ENCODE results near the gene BLVRB. TPM values are rescaled to one million over a fixed set of nuclear protein-coding genes. Genes with fewer than 3 reads are reported as not detected.
A peak's percentile ranks its signal among the peaks of the same experiment; 100 is the strongest.

BLVRB gene
- total and polyA plus RNA-seq, 9 of the 15 experiments (the other 6 are each of a cell fraction or from before 2014, with no cell fraction given): 81.1 to 749 (median 331) TPM

GRCh38 chr19:40403262-40403984 lies 62.1 kb downstream of the BLVRB start (continued):
- TF ChIP-seq, protein P1, sequence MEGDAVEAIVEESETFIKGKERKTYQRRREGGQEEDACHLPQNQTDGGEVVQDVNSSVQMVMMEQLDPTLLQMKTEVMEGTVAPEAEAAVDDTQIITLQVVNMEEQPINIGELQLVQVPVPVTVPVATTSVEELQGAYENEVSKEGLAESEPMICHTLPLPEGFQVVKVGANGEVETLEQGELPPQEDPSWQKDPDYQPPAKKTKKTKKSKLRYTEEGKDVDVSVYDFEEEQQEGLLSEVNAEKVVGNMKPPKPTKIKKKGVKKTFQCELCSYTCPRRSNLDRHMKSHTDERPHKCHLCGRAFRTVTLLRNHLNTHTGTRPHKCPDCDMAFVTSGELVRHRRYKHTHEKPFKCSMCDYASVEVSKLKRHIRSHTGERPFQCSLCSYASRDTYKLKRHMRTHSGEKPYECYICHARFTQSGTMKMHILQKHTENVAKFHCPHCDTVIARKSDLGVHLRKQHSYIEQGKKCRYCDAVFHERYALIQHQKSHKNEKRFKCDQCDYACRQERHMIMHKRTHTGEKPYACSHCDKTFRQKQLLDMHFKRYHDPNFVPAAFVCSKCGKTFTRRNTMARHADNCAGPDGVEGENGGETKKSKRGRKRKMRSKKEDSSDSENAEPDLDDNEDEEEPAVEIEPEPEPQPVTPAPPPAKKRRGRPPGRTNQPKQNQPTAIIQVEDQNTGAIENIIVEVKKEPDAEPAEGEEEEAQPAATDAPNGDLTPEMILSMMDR (IDR thresholded peaks at IDR 0.05 in 2 of 3, conservative IDR thresholded peaks at IDR 0.05 in 1 of 3; ENCODE audit: insufficient read depth in 2 of 3, low read depth in 1 of 3, low read length in 3 of 3): 0 out of 6 replicates have a peak, but pooled peaks of 1 of the 3 experiments have one; percentile 6
- TF ChIP-seq ELF2 (CRISPR knock-in tag; IDR thresholded peaks at IDR 0.05) (no peak), TEAD1 (CRISPR knock-in tag; IDR thresholded peaks at IDR 0.05) (0 out of 4 replicates have a peak, but pooled peaks have one; percentile 9 to 24), ZBTB17 (CRISPR knock-in tag; IDR thresholded peaks at IDR 0.05) (no peak), ZNF655 (CRISPR knock-in tag; IDR thresholded peaks at IDR 0.05) (no peak), FOXK1 (CRISPR knock-in tag; IDR thresholded peaks at IDR 0.05; ENCODE audit: borderline replicate concordance) (no peak), HNRNPLL (IDR thresholded peaks at IDR 0.05; ENCODE audit: low read depth, low read length, poor library complexity, severe bottlenecking) (peak; percentile 93), PTRF (tag; IDR thresholded peaks at IDR 0.05) (no peak), HDAC1 (IDR thresholded peaks at IDR 0.05) (peak; percentile 64 to 66; a peak in 2 of 4 replicates), ZNF586 (CRISPR knock-in tag; conservative IDR thresholded peaks at IDR 0.05) (no peak), FUS (optimal IDR thresholded peaks at IDR 0.05; ENCODE audit: low read depth, low read length) (no peak), SREBF1 (IDR thresholded peaks at IDR 0.05; ENCODE audit: borderline replicate concordance, low read depth, low read length) (no peak), ILK (tag; IDR thresholded peaks at IDR 0.05; ENCODE audit: borderline replicate concordance, low read depth) (no peak), E2F3 (CRISPR knock-in tag; IDR thresholded peaks at IDR 0.05) (no peak), HIVEP1 (CRISPR knock-in tag; IDR thresholded peaks at IDR 0.05) (no peak), MYNN (IDR thresholded peaks at IDR 0.05) (no peak), MYNN (CRISPR knock-in tag; IDR thresholded peaks at IDR 0.05) (no peak)
- TF ChIP-seq, protein P2, sequence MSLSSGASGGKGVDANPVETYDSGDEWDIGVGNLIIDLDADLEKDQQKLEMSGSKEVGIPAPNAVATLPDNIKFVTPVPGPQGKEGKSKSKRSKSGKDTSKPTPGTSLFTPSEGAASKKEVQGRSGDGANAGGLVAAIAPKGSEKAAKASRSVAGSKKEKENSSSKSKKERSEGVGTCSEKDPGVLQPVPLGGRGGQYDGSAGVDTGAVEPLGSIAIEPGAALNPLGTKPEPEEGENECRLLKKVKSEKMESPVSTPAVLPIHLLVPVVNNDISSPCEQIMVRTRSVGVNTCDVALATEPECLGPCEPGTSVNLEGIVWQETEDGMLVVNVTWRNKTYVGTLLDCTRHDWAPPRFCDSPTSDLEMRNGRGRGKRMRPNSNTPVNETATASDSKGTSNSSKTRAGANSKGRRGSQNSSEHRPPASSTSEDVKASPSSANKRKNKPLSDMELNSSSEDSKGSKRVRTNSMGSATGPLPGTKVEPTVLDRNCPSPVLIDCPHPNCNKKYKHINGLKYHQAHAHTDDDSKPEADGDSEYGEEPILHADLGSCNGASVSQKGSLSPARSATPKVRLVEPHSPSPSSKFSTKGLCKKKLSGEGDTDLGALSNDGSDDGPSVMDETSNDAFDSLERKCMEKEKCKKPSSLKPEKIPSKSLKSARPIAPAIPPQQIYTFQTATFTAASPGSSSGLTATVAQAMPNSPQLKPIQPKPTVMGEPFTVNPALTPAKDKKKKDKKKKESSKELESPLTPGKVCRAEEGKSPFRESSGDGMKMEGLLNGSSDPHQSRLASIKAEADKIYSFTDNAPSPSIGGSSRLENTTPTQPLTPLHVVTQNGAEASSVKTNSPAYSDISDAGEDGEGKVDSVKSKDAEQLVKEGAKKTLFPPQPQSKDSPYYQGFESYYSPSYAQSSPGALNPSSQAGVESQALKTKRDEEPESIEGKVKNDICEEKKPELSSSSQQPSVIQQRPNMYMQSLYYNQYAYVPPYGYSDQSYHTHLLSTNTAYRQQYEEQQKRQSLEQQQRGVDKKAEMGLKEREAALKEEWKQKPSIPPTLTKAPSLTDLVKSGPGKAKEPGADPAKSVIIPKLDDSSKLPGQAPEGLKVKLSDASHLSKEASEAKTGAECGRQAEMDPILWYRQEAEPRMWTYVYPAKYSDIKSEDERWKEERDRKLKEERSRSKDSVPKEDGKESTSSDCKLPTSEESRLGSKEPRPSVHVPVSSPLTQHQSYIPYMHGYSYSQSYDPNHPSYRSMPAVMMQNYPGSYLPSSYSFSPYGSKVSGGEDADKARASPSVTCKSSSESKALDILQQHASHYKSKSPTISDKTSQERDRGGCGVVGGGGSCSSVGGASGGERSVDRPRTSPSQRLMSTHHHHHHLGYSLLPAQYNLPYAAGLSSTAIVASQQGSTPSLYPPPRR (CRISPR knock-in tag; IDR thresholded peaks at IDR 0.05; ENCODE audit: borderline replicate concordance): no peak
- TF ChIP-seq, protein P3, sequence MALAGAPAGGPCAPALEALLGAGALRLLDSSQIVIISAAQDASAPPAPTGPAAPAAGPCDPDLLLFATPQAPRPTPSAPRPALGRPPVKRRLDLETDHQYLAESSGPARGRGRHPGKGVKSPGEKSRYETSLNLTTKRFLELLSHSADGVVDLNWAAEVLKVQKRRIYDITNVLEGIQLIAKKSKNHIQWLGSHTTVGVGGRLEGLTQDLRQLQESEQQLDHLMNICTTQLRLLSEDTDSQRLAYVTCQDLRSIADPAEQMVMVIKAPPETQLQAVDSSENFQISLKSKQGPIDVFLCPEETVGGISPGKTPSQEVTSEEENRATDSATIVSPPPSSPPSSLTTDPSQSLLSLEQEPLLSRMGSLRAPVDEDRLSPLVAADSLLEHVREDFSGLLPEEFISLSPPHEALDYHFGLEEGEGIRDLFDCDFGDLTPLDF (CRISPR knock-in tag; IDR thresholded peaks at IDR 0.05): no peak

Data from K562 (cell line).